GM19025 (cell line): Measurements from ENCODE around the gene RASD1.
"Not testable (repeated sequence)": the region's sequence is repeated elsewhere in the genome, so short reads cannot be mapped to it uniquely, and the experiment has no call there.

Experiments used
- ATAC-seq: cut with Tn5 transposase; IDR thresholded peaks from one replicate; pipeline ENCODE4 v1.9.1; 2021; ENCODE audit warnings: mild to moderate bottlenecking, low read depth, moderate library complexity; ENCODE audit not compliant: unreplicated experiment

The RASD1 gene

GRCh38 chr17:17479209-17479608, 17.0 kb downstream of the RASD1 start:
- ATAC-seq = no peak

DNA sequence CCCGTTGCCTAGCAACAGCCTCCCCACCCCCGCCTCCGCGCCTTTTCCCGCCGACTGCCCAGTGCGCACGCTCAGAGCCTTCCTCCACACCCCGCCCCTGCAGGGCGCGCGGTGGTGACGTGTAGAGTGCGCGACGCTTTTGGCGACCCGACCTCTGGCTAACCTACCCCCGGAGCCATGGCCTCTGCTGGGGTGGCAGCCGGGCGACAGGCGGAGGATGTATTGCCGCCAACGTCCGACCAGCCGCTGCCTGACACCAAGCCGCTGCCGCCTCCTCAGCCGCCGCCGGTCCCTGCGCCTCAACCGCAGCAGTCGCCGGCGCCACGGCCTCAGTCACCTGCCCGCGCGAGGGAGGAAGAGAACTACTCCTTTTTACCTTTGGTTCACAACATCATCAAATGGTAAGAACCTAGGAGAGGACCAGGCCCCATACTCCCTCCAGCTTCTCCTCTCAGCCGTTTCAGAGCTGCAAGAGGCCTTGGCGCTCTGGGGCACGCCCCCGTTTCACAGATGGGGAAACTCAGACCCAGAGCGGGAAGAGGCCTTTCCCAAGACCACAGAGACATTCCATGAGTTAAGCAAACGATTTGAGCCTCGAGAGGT, 19.2 kb downstream of the RASD1 start, which contains the start of gene MED9:
MED9 (plus strand) TSS at position 136 of the 603 bp plus-strand sequence; CDS start at position 178, 42 bp downstream.
- ATAC-seq = peak; percentile 74

- ATAC-seq = no peak
These were observed 21.9 kb downstream of the RASD1 start for GRCh38 chr17:17474341-17474740.

- ATAC-seq = no peak
These were observed 23.8 kb downstream of the RASD1 start for GRCh38 chr17:17472333-17472920.

DNA sequence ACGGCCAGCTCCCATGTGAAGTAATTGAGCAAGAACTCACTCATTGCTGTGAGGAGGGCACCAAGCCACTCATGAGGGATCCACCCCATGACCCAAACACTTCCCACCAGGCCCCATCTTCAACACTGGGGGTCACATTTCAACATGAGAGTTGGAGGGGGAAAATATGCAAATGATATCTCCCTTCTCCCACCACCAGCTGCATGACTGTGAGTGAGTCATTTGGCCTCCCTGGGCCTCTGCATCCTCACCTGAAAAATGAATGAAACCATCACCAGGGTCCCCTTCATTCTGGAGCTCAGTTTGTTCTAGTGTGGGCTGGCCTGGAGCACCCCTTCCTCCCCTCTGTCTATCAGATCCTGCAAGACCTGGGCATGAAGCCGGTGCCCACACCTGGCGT, 26.2 kb downstream of the RASD1 start:
- no peak for ATAC-seq

- ATAC-seq = no peak
These were observed 26.8 kb downstream of the RASD1 start for GRCh38 chr17:17469358-17469757.

DNA sequence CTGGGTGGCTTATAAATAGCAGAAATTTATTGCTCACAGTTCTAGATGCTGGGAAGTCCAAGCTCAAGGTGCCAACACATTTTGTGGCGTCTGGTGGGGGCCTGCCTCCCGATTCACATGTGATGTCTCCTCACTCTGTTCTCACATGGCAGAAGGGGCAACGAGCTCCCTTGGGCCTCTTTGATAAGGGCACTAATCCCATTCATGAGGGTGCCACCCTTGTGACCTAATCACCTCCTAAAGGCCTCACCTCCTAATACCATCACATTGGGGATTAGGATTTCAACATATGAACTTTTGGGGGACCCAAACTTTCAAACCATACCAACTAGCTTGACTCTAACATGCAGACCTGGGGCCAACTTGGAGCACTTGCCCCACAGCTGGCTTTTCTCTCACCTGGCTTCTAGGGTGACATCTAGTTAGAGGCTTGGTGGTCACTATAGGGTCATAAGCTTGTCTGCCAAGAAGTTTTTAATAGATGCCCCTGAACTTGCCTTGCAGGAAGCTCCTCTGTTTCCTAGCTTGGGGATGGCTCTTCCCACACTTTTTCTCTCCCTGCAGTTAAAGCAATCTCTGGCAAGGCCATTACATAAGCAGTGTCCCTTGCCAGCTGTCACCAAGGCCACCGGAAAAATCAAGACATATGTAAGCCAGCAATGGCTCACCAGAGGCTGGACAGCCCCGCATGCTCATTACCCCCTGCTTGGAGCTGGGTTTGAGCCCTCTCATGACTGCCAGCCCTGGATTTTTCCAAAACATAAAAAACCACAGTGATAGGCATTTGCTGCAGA, 27.8 kb downstream of the RASD1 start:
- no peak for ATAC-seq

- ATAC-seq = no peak
These were observed 28.5 kb downstream of the RASD1 start for GRCh38 chr17:17467720-17468119.

DNA sequence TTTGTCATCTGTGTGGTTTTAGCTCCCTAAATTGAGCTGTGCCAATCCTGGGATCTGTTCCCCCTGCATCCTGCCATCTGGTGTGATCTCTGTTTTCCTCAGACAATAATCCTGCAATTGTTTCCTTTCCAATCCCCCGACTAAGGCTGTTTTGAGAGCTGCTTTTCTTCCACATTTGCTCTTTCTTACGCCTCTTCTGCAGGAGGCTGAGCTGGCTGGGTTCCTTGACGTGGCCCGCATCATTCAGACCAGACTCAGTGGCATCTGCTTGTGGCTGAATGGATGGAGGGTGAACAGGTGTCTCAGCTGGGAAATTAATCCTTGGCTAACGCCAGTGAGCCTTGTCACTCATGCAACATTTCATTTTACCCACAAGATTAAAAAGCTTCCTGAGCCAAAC, 29.2 kb downstream of the RASD1 start:
- no peak for ATAC-seq

DNA sequence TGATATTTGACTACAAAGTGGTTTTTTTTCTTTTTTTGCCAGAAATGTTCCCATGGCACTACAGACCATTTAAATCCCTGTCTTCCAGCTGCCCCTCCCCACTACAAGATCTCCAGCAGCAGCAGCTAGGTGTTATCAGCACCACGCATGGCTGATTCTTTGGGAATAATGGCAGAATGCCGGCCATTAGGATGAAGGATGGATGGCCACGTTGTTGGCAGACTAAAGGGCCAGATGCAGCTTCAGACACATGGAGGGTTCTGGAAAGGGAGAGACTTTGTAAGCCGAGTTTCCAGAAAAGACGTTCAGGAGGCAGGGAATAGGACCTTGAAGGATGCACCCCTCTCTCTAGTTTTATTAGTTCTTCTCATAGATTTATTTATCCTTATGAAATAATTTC, 29.7 kb downstream of the RASD1 start:
- no peak for ATAC-seq

GRCh38 chr17:17465878-17466277, 30.3 kb downstream of the RASD1 start:
- ATAC-seq = not testable (repeated sequence)

DNA sequence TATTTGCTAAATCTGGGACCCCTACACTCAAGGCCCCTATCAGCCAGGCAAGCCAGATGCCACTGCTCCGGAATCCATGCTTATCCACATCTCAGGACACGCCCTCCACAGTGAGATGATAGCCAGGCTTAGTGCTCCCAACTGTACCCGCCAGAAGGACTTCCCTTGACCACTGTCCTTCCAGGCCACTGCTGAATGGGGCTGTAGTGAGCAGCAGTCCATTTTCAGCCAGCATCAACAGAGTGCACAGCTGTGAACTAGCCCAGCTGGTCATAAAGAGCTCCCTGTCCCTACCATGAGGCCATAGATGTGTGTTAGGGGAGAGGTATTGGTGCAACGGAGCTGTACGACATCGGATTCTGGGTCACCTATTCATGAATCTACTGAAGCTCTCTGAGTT, 32.4 kb downstream of the RASD1 start:
- ATAC-seq = no peak

DNA sequence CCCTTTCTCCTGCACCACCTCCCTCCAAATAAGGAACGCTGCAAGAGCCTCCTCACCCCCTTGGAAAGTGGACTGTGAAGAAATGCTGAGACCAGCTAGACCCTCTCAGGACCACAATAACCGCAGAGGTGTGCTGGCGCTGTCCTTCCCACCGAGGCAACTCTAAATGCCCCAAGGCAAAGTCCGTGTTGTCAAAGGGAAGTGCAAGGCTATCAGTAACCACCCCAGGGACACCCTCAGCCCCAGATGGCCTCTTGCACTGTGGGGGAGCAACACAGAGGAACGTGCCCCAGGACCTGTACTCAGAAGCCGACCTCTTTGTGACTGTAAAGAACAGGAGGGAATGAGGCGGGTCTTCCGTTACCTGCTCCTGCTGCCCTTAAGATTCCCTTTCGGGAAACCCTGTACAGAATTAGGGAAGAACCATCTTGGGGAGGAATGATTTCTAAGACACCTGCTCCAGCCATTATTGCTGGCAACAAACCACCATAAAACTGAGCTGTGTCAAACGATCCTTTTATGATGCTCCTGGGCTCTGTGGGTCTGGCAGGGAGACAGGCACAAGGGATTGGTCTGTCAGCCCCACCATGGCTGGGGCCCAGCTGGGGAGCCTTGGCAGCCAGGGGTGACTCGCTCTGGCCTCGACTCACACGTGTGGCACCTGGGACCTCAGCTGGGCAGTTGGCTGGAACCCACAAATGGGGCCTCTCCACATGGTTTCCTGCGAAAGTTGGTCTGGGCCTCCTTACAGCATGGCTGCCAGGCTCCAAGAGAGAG, 34.0 kb downstream of the RASD1 start:
- no peak for ATAC-seq

DNA sequence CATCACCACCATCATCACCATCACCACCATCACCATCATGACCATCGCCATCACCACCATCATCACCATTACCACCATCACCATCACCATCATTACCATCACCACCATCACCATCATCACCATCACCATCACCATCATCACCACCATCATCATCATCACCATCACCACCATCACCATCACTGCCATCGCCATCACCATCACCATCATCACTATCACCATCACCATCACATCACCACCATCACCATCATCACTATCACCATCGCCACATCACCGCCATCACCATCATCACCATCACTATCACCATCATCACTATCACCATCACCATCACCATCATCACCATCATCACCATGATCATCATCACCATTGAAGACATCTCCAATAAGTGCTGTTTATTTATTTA, 36.2 kb downstream of the RASD1 start:
- no peak for ATAC-seq

DNA sequence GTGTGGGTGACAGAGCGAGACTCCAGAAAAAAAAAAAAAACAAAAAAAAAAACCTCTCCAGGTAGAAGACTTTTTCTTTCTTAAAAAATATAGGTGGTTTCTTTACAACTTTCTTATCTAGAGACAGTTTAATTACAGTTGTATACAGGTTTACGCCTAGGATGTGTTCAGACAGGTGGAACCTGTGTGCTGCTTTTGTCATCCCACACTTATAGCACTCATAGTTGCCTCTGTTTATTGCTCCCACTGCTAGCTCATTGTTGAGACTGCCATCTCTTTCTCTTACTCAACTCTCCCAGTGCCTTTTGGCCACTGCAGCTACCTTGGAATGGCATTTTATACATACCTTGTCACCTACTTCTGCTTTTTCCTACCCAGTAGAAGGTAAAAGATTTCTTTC, 38.5 kb downstream of the RASD1 start:
- no peak for ATAC-seq

DNA sequence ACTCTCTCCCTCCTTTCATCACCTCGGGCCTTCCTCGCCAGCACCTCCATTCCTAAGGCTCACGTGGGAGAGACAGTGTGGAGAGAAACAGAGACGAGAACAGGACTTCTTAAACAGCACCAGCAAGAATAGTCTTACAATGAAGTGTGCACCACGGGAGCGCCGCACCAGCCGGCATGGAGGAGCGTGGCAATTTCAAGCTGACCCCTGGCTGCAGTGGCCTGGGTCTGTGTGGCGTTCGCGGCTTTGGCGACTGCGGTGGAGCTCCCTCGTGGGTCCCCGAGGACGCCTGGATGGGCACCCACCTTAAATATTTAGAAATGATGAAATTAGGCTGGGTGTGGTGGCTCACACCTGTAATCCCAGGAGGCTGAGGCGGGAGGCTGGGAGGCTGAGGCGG, 39.9 kb downstream of the RASD1 start:
- no peak for ATAC-seq

- ATAC-seq = no peak
These were observed 41.0 kb downstream of the RASD1 start for GRCh38 chr17:17455173-17455572.

GRCh38 chr17:17454700-17455099, 41.5 kb downstream of the RASD1 start:
- ATAC-seq = not testable (repeated sequence)

- ATAC-seq = no peak
These were observed 41.9 kb downstream of the RASD1 start for GRCh38 chr17:17454276-17454675.

- no peak for ATAC-seq
These were observed 43.1 kb downstream of the RASD1 start for GRCh38 chr17:17453088-17453487.

- ATAC-seq = no peak
These were observed 47.5 kb downstream of the RASD1 start for GRCh38 chr17:17448723-17449122.
